Measurements from ENCODE around the gene WHRN.

WHRN gene

DNA sequence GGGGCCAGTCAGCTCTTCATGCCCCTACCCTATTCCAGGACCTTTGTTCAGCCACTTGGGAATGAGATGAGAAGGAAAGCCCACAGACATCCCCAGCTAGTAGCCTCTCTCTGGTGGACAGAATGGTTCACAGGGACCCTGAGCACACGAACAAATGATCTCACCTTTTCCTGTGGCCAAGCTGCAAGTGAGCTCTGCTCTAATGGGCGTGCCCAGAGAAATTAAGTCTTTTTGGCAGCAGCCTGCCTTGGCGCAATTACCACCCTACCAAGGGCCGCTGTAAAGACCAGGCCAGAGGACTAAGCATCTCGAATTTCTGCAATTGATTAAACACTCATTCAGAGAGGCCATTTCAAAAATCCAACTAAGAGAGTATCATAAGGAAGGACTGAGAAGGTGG lies 56.0 kb downstream of the WHRN start:
- DNase-seq (ENCODE audit: low spot score): no peak

DNA sequence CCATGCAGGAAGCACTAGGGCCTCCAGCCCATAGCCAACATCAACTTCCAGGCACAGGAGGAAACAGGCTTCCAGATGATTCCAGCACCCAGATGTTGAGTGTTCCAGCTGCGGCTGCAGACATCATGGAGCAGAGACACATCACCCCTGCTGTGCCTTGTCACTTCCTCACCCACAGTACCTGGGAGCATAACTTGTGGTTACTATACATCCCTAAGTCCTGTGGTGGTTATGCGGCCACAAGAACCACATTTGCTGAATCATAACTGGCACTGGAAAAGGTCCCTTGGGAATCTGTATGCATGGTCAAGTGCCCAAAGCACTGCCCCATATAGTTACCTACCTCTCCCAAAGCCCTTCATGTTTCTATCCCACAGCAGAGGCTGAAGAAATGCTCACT lies 56.6 kb downstream of the WHRN start:
- no peak for DNase-seq (ENCODE audit: low spot score)

DNA sequence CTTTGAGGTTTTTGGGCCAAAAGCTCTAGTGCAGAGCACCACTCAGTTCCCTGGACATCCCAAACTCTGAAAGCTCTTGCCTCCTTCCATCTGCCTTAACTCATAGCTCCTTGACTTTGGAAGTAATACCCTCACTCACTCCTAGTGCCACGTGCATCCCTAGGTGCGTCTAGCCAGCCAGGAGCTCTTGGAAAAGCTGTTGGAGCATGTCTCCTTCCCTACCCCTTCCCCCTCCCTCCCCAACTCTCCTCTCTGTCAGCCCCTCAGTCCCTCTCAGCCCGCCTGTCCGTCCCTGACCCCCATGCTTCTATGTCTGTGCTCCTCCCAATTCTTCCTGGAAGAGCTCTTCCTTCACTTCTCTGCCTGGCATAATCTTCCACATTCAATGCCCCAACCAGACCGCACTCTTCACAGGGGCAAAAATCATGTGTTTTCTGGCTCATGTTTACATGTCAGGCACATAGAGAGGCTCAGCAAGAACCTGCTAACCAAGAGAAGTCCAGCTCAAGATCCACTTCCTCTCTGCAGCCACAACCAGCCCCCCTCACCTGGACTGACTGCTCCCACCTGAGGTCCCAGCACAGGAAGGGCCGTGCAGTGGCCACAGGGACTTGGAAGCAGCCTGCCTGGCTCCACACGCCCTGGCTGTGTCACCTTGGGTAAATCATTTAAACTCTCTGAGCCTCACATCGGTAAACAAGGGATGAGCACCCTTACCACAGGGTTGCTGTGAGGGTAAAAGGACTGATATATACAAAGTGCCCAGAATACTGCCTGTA lies 58.4 kb downstream of the WHRN start:
- no peak for DNase-seq (ENCODE audit: low spot score)

DNA sequence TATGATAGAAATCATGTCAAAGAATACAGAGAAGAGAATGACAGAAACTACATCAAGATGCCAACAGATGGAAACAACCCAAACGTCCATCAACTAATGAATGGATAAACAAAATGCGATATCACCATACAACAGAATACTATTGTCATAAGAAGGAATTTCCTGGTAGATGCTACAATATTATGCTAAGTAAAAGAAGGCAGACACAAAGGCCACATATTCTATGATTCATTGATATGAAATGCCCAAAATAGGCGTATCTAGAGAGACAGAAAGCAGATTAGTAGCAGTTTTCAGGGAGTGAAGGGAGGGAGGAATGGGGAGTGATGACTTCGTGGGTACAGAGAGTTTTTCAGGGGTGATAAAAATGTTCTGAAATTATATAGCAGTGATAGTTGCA lies 59.2 kb downstream of the WHRN start:
- DNase-seq (ENCODE audit: low spot score): no peak

DNA sequence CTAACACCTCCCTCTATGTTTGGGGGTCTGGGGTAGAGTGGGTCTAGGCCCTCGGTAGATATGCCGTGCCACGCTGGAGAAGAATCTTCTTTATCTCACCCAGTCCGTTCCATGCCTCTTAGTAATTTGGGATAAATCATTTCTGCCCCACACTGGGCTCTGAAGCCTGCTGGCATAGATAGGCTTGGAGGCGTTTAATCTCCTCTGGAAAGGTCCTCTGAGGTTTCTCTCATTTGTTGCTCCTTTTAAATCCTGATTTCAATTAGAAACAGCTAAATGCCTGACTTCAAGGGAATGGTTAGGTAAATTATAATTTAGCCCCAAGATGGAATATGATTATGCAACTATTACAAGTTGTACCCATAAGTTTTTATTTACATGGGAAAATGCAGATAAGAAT lies 59.7 kb downstream of the WHRN start:
- DNase-seq (ENCODE audit: low spot score): no peak

DNA sequence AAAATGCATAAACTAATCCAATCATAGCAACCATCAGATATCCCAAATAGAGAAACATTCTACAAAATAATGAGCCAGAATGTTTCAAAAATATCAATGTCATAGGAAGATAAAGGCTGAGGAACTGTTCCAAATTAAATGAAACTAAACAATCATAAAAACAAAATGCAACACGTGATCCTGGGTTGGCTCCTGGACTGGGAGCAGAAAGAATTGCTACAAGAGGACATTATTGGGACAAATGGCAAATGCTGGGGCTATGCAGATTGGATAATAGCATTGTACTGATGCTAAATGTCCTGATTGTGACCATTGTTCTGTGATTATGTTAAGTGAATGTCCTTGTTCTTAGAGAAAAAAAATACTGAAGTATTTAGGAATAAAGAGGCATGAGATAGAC lies 63.3 kb downstream of the WHRN start:
- no peak for DNase-seq (ENCODE audit: low spot score)

DNA sequence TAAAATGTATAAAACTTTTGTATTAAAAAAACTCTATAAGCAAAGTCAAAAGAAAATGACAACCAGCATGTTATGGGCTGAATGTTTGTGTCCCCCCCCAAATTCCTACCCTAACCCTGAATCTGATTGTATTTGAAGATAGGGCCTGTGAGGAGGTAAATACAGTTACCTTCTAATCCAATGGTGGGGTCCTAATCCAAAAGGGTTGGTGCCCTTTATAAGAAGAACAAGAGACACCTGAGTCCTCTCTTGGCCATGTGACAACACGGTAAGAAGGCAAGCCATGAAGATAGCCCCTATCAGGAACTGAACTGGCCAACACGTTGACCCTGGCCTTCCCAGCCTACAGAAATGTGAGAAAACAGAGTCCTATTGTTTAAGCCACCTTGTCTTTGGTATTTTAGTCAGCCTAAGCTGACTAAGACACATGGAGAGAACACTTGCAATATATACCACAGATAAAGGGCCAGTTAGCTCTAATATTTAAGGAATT lies 67.8 kb downstream of the WHRN start:
- DNase-seq (ENCODE audit: low spot score): no peak

DNA sequence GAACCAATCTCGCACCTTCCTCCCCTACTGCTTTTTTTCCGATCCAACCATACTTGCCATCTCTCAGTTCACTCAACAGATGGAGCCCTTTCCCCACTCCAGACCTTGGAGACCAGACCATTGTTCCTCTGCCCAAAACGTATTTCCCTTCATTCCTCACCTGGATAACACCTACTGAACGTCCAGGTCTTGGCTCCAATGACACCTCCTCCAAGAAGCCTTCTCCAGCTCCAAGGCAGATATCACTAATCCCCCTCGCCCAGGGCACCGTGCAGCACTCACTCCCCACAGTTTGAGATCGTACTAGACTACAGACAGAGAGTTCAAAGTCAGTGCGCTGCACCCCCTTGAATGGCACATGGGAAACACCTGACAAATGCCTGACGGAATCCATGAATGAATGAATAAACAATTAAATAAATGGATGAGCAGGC lies 70.4 kb downstream of the WHRN start:
- no peak for DNase-seq (ENCODE audit: low spot score)

DNA sequence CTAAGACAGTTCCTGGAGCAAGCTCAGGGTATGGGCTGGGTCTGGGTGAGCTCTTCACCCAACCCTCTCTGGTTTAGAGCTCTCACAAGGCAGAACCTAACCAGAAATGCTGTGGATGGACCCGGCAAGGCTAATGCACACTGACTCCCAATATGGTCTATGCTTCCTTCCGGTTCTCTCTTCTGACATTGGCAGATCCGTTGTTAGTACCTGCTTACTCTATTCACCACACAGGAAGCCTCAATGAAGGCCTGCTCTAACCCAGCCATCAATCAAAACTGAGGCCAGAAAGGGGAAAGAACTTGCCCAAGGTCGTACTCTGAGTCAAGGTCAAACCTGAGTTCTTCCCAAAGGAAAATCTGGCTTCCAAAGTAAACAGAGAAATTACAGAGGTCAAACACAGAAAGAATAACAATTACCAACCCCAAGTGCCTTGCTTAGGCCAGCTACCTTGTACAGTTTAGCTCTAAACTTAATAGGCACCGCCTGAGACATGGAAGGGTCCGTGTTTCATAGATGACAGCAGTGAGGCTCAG lies 71.5 kb downstream of the WHRN start:
- no peak for DNase-seq (ENCODE audit: low spot score)

DNA sequence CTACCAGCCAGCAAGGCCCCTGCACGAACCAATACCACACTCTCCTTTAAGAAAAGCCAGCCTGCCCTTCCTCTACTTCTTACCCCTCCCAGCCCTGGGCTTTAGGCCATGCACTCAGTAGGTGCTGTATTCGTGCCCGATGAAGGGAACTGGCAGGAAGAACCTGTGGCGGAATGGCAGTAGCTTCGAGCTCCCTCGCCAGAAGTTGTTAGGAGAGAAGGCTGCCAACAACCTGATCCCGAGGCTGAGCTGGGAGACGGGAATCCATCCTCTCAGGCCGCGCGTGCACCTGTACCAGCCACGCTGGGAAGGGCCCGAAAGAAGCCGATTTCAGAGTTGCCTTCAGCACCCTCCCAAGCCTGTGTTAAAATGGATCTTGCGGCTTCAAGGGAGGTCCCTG lies 72.2 kb downstream of the WHRN start:
- DNase-seq (ENCODE audit: low spot score): no peak

DNA sequence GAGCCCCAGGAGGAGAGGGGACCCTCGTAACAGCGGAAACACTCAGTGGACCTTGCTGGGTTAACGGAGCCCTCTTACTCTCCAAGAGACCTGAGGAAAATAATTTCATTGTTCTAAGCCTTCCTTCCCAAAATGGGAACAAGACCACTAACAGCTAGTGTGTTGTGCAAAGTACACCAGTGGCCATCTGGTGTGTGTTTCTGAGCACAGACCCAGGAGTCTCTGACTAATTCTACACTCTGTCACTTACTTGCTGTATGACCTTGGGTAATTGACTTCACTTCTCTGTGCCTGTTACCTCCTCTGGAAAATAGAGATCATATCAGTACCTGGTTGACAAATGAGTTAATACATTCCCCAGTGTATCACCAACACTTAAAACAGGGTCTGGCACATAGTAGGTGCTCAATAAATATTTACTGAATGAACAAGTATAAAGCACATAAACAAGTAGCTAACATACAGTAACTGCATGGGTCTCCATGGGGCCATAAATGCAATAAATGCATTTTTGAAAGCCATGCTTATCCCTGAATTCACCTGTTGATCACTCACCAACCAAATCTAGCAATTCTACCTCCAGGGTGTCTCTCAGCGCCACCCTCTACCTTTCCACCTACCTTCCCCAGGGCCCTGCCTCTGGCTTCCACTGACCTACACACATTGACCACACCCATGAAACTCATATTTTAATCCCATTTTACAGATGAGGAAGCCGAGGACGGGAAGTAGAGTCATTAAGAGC lies 72.8 kb downstream of the WHRN start:
- DNase-seq (ENCODE audit: low spot score): no peak

DNA sequence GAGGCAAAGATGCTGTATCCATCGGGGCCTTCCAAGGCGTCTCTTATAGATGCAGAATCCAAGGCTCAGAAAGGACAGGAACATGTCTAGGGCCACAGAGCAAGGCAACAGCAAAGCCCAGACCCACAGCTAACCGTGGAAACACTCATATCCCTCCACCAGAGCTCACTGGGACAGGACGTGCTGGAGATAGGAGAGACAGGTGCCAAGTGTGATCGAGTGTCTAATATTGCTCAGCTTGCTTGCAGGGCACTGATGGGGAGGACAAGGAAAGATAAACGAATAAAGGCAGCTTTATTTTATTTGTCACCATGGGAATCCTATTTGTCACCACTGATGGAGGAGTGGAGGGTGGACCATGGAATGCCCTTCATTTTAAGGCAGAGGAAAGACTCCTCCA lies 73.5 kb downstream of the WHRN start:
- DNase-seq (ENCODE audit: low spot score): no peak

DNA sequence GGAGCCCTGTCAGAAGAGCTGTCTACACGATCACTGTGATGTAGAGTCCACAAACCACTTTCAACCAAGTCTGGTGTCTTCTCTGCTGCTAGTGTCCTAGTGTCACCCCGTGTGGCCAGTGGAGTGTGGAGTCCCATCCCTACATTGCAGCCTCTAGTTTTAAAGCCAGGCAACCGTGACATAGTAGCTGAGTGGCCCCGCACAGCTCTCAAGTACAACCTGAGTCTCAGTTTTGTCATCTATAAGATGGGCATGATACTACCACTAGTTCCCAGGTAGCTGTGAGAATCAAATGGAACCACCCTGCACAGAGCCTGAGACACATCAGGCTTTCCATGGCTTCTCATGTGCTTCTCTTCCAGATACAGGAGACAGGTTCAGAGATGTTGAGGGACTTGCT lies 74.3 kb downstream of the WHRN start:
- DNase-seq (ENCODE audit: low spot score): no peak

DNA sequence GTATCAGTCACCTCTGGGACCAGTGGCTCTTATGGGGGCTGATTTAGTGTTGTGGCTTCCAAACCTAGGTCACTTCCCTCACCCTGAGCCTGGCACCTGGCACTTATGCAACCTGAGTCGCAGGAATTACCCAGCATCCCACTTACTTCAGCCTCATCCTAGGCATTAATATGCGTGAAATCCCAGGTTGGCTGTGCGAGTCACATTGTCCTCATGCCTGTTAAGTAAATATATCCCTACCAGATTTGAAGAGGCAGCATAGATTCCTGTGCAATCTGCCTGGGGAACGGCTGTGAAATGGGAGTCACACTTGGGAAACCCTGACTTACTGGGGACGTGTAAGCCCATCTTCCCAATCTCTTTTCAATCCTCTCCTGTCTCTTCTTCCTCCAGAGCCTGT lies 74.8 kb downstream of the WHRN start:
- DNase-seq (ENCODE audit: low spot score): no peak

DNA sequence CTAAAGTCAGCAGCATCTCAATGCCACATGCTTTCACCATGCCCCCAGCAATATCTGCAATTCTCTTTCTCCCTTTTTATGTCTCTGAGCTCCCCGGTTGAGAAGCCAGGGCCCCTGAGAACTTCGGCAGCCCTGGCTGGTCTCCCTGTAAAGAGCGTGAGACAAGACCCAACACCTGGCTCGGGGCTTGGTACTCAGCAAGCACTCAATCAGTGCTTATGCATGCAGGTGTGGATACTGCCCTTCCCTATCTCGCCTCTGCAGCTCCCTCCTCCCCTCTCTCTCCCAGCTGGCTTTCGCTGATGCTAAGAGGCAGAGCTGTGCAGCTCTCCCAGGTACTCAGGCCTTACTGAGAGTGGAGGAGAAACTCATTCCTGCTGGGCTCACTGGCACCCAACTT lies 75.8 kb downstream of the WHRN start:
- DNase-seq (ENCODE audit: low spot score): no peak

DNA sequence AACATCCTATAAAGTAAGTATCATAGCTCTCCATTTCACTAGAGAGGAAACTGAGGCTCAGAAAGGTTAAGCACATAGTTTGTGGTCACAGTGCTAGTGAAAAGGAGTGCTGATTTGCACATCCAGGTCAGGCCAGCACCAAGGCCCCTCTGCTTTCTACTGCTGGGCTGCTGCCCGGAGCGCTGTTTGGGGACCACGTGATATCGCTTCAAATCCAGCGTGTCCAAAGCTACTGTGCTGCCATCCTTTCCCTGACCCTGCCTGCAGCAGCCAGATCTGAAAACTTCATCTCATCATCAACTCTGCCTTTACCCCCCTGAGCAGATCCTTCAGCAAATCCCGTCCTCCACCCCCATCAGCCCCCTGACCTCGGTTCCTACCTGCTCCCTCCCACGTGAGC lies 76.8 kb downstream of the WHRN start:
- DNase-seq (ENCODE audit: low spot score): no peak

DNA sequence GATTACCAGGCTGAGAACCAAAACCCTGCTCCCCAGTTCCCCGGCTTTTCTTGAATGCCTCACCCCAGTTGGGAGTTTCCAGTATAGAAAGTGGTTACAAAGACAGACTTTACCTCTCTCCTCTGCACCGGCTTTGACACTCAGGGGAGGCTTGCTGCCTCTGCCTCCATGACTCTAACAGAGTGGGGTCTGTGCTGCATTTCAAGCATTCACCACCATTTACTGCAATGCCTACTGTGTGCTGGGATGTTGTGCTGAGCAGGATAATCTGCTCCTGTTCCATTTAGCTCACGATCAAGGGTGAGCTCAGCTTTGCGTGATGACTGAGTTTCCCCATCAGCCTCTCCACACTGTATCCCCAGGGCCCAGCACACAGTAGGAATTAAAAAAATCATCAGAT lies 77.6 kb downstream of the WHRN start:
- DNase-seq (ENCODE audit: low spot score): no peak

DNA sequence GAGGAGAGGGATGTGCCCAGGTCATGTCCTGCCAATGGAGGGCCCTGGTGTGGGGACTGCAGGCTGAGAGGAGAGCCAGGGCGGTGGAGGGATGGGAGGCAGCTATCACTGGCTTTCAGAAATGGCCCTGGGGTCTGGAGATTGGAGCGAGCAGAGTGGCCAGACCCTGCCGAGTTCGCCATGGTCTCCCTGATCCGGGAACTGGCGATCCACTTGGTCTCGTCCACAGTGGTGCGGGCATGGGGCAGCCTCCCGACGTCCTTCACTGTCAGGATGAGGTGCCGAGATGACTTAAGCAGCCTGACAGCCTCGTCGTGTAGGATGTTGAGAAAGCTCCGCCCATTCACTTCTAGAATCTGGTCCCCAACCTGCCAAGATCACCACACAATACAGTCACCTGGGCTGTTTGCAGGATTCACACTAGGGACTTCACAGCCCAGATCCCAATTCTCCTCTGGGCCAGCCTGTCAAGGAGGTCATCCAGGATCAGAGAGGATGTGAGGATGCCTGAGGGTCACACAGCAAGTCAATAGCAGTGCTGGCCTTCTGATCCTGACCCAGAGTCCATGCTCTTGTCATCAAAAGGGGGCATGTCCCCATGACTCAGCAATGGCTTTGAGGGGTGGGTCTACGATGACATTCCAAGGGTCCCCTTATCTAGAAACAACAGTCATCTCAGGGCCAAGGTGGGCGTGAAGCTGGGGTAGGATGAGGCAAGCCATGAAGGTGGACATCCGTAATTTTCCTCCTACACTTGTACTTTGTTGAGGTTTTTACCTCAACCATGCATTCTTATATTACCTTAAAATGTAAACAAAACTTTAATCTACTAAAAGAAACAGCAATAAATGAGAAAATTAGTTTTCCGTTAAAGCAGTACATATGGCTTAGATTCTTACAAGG lies 79.0 kb downstream of the WHRN start:
- DNase-seq (ENCODE audit: low spot score): no peak

DNA sequence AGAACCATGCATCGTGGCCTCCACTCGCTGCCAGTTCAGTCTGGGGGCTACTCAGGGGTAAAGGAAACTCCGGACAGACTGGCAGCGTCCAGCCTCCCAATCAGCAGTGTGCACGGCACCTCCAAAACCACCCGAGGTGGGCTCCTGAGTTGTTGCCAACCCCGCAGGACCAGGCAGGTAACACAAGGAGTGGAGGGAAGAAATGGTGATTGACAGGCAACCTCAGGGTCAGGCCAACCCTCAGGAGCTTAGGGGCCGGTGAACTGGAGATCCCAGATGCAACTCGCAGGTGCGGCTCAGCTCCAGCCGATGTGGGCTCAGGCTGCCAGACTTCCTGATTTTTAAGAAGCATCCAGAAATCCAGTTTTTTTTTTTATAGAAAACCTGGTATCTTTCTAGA lies 80.1 kb downstream of the WHRN start:
- no peak for DNase-seq (ENCODE audit: low spot score)

DNA sequence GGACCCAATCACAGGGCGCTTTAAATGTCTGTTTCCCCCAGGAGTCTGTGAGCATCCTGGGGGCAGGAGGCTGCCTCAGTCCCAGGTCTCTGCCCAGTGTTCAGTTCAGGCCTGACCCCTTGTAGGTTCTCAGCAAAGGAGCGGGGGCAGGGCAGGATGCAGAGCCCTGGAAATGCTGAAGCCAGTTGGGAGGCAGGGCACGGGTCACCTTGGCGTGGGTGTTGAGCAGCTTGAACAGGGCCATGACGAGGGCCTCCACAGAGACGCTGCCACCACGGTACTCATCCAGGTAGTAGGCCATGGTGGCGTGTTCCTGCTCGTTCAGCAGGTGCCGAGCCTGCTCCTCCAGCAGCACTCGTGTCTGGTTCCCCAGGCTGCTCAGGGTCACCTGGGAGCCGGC lies 81.1 kb downstream of the WHRN start:
- DNase-seq (ENCODE audit: low spot score): no peak

DNA sequence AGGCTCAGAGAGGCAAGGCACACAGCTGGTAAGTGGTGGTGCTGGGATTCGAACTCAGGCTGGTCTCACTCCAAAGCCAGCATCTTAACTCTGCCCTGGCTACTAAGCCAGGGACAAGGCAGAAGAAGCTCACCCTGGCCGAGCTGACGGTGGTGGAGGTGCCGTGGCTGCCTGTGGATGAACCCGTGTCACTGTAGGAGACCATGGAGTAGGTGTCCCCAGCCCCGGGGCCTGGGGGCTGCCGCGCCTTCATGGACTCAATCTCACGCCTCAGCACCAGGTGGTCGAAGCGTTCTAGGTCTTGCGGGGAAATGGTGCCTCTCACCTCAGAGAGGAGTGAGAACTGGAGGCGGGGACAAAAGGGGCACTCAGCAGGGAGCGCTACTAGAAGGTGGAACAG lies 82.1 kb downstream of the WHRN start:
- DNase-seq (ENCODE audit: low spot score): no peak

DNA sequence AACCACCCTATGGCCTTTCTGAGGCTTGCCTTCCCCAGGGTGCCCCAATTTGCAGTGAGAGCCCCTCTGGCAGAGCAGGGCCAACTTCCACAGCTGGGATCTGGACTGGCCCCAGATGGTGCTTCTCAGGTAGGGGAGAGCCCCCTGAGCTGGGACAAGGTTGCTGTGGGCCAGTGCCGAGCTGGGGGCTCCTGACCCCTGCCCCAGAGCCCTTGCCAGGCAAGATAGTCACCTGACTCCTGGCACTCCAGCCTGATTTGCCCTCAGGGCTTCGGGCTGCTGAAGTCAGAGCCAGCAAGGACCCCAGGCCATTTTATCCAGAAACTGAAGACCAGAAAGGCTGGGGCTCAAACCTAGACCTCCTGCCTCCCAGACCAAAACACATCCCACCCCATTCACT lies 84.1 kb downstream of the WHRN start:
- no peak for DNase-seq (ENCODE audit: low spot score)
